ENCODE results near the gene MAGEF1. TPM values are rescaled to one million over a fixed set of nuclear protein-coding genes. Genes with fewer than 3 reads are reported as not detected.

The MAGEF1 gene
- total RNA-seq, 6 experiments from 2014 or later = 22.8 to 31.4 (median 23.4) TPM

DNA sequence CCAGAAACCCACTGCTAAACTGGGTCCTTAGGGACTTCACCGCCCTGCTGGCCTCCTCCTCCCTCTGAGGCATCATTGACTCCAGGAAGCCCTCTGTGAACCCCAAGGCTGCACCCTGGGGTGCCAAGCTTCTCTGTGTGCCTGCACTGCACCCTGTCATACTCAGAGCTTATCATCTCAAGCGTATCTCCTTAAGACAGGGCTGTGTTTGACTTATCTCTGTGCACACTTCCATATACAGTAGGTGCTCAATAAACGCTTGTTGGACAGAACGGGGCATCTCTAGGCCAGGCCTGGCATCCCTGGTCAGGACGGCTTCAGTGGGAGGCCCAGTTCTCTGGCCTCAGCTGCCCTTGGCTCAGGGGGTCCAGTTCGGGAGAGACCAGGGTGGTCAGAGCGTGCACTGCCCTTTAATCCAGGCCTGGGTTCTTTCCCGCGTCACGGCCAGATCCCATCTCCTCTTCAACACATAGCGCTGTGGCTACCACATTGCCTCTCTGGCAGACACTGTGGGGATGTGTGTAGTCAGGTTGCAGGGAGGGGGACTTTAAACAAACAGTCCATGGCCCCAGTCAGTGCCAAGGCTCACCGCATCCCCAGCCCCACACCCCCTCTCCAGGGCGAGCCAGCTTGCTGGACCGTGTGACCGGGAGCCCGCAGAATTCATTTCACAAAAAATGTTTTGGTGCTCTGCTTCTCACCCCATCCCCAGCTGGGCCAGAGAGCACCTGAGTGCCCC, 33.4 kb downstream of the MAGEF1 start:
- Mint-ChIP-seq H3K9me3 (no peaks in the 10 kb centered on the region), H3K4me1 (ENCODE audit: low read depth) (no peaks in the 10 kb centered on the region), H3K36me3 (ENCODE audit: low read depth) (no peaks in the 10 kb centered on the region), H3K27me3 (ENCODE audit: insufficient read depth) (peaks cover 44% of the 10 kb centered on the region), H3K4me3 (no peak overlapping the region), H3K27ac (no peak overlapping the region)
- no peak for TF ChIP-seq CTCF (IDR thresholded peaks at IDR 0.05)
- DNase-seq = no peak

- peaks cover 53% of the 10 kb centered on the region for H3K27me3 Mint-ChIP-seq (ENCODE audit: insufficient read depth)
- H3K27ac Mint-ChIP-seq = no peak overlapping the region
- no peaks in the 10 kb centered on the region for H3K36me3 Mint-ChIP-seq (ENCODE audit: low read depth)
- no peak overlapping the region for H3K4me3 Mint-ChIP-seq
- H3K9me3 Mint-ChIP-seq = no peaks in the 10 kb centered on the region
- no peak for DNase-seq
- TF ChIP-seq CTCF (IDR thresholded peaks at IDR 0.05) = no peak
- H3K4me1 Mint-ChIP-seq (ENCODE audit: low read depth) = no peaks in the 10 kb centered on the region
Measured at GRCh38 chr3:184677344-184678316, 34.2 kb downstream of the MAGEF1 start.

DNA sequence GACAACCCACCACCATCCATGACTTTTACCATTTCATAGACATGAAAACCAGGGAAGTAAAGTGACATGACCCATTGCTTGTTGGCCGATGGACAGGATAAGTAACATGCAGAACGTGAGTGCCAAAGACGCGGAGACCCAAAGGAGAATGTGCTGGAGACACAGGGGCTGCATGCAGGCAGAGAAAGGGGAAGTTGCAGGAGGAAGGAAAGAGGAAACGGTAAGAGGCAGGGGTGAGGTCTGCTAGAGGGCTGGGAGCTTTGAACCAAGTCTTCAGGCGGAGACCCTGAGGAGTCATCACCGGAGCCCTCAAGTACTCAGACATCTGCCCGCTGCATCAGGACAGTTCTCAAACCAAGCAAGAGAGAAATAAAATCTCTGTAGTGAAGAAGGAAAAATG, 34.9 kb downstream of the MAGEF1 start:
- no peaks in the 10 kb centered on the region for H3K36me3 Mint-ChIP-seq (ENCODE audit: low read depth)
- no peak overlapping the region for H3K27ac Mint-ChIP-seq
- H3K9me3 Mint-ChIP-seq = no peaks in the 10 kb centered on the region
- no peak for DNase-seq
- H3K4me3 Mint-ChIP-seq = no peak overlapping the region
- H3K4me1 Mint-ChIP-seq (ENCODE audit: low read depth) = no peaks in the 10 kb centered on the region
- peaks cover 56% of the 10 kb centered on the region for H3K27me3 Mint-ChIP-seq (ENCODE audit: insufficient read depth)
- no peak for TF ChIP-seq CTCF (IDR thresholded peaks at IDR 0.05)

- H3K36me3 Mint-ChIP-seq (ENCODE audit: low read depth) = no peaks in the 10 kb centered on the region
- H3K27ac Mint-ChIP-seq = no peak overlapping the region
- H3K9me3 Mint-ChIP-seq = no peaks in the 10 kb centered on the region
- H3K4me1 Mint-ChIP-seq (ENCODE audit: low read depth) = no peaks in the 10 kb centered on the region
- no peak for TF ChIP-seq CTCF (IDR thresholded peaks at IDR 0.05)
- DNase-seq = no peak
- no peak overlapping the region for H3K4me3 Mint-ChIP-seq
- H3K27me3 Mint-ChIP-seq (ENCODE audit: insufficient read depth) = peaks cover 56% of the 10 kb centered on the region
Measured at GRCh38 chr3:184674626-184675025, 37.2 kb downstream of the MAGEF1 start.

DNA sequence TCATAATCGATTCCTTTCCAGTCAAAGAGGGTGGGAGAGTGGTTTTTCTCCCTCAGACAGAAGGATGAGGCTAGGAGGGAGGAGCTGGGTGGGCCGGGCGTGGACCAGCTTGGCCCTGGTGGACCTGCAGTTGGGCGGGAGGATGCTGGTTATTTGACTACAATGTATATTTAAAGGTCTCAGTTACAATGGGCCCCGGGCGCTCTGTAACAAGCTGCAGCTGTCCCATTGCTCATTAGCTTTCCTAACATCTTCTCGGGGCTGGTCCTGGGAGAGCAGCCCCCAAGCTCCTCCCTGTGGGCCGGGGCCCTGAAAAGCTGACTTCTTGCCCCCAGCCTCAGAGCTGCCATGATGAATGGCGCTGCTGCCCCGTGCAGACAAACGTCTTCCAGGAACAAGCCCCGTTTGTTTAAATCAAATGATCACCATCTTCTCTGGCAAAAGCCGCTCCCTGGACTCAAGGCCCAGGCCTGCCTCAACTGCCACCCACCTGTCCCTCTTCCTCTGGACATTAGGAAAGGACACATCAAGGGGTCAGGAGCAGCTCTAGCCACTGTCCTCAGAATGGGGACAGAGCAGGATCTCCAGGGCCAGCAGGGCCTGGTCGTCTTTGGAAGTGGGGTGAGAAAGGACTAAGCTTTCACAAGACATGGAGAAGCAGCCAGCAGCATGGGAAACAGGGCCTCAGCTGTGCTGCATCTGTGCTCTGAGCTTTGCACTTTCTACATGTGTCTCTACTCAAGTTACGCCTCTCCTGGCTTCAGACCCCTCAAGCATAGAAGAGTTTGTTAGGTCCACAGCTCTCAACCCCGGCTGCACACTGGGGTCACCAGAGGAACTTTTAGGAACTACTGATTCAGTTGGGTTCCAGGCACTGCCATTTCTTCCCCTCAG, 38.6 kb downstream of the MAGEF1 start:
- no peaks in the 10 kb centered on the region for H3K9me3 Mint-ChIP-seq
- peaks cover 56% of the 10 kb centered on the region for H3K27me3 Mint-ChIP-seq (ENCODE audit: insufficient read depth)
- no peak for TF ChIP-seq CTCF (IDR thresholded peaks at IDR 0.05)
- H3K4me1 Mint-ChIP-seq (ENCODE audit: low read depth) = no peaks in the 10 kb centered on the region
- DNase-seq = no peak
- no peak overlapping the region for H3K4me3 Mint-ChIP-seq
- H3K36me3 Mint-ChIP-seq (ENCODE audit: low read depth) = no peaks in the 10 kb centered on the region
- no peak overlapping the region for H3K27ac Mint-ChIP-seq
